NCI-H748 (cell line): ENCODE measurements around the gene CLIC3.
"Not testable (repeated sequence)": the region's sequence is repeated elsewhere in the genome, so short reads cannot be mapped to it uniquely, and the experiment has no call there.

ENCODE experiments used
- DNase-seq: peaks from one replicate; lab custom pipeline; 2025; ENCODE audit not compliant: unreplicated experiment; lab: John Stamatoyannopoulos, UW

Gene CLIC3

GRCh38 chr9:136996361-136997292 is at the start of gene CLIC3:
CLIC3 (minus strand) TSS chr9:136996568; CDS start chr9:136996543, 25 bp downstream.
- peak; percentile 41 for DNase-seq

GRCh38 chr9:137045294-137046087 is 49.1 kb upstream of the CLIC3 start:
- peak; percentile 58 for DNase-seq

GRCh38 chr9:137044502-137045177 is 48.3 kb upstream of the CLIC3 start:
- DNase-seq: peak; percentile 48

- DNase-seq: no peak
These were observed 47.7 kb upstream of the CLIC3 start for GRCh38 chr9:137044037-137044436.

GRCh38 chr9:137042751-137043727 is 46.7 kb upstream of the CLIC3 start:
- DNase-seq: no peak

- DNase-seq: no peak
These were observed 44.8 kb upstream of the CLIC3 start for GRCh38 chr9:137041124-137041523.

- no peak for DNase-seq
These were observed 44.2 kb upstream of the CLIC3 start for GRCh38 chr9:137040568-137040967.

- DNase-seq: no peak
These were observed 43.4 kb upstream of the CLIC3 start for GRCh38 chr9:137039611-137040366.

- DNase-seq: no peak
These were observed 42.5 kb upstream of the CLIC3 start for GRCh38 chr9:137038916-137039315.

GRCh38 chr9:137037483-137037882 is 41.1 kb upstream of the CLIC3 start:
- DNase-seq: no peak

GRCh38 chr9:137037035-137037434 is 40.7 kb upstream of the CLIC3 start:
- DNase-seq: no peak

- DNase-seq: no peak
These were observed 39.6 kb upstream of the CLIC3 start for GRCh38 chr9:137035937-137036336.

GRCh38 chr9:137035507-137035834 is 39.1 kb upstream of the CLIC3 start:
- DNase-seq: no peak

- DNase-seq: peak; percentile 88
These were observed 38.5 kb upstream of the CLIC3 start for GRCh38 chr9:137034709-137035506.

- peak; percentile 34 for DNase-seq
These were observed 37.8 kb upstream of the CLIC3 start for GRCh38 chr9:137034039-137034708.

- DNase-seq: not testable (repeated sequence)
These were observed 37.1 kb upstream of the CLIC3 start for GRCh38 chr9:137033481-137033880.

GRCh38 chr9:137032858-137033257 is 36.5 kb upstream of the CLIC3 start:
- DNase-seq: no peak
